ENCODE measurements around the gene RHBDF2.

RHBDF2 gene

GRCh38 chr17:76442341-76443338 lies 58.6 kb downstream of the RHBDF2 start:
- Histone ChIP-seq H2AFZ (ENCODE audit: low read length) (no peak overlapping the region), H3K4ac (ENCODE audit: low read length) (no peak overlapping the region), H3K14ac (ENCODE audit: low read length) (no peak overlapping the region), H2BK15ac (ENCODE audit: low read length) (no peak overlapping the region), H3K4me2 (ENCODE audit: insufficient read depth, low read length, poor library complexity, severe bottlenecking) (no peak overlapping the region), H3K4me1 (ENCODE audit: control insufficient read depth in 2 of 2, insufficient read depth in 1 of 2, low read depth in 1 of 2, low read length in 2 of 2) (peaks cover 19 to 59% of the 10 kb centered on the region in 2 donors), H2BK12ac (ENCODE audit: low read length) (no peak overlapping the region), H3K18ac (ENCODE audit: low read length) (no peak overlapping the region), H2BK5ac (ENCODE audit: low read length) (no peak overlapping the region), H3K9me3 (replicated peaks in 1 of 2; ENCODE audit: control insufficient read depth in 2 of 2, insufficient read depth in 1 of 2, low read depth in 1 of 2, low read length in 2 of 2) (no peaks in the 10 kb centered on the region), H2BK120ac (ENCODE audit: low read depth, low read length) (no peak overlapping the region), H3K9ac (ENCODE audit: low read depth, low read length, poor library complexity) (no peak overlapping the region), H2AK5ac (ENCODE audit: low read depth, low read length) (no peak overlapping the region), H3K27ac (replicated peaks; ENCODE audit: low read length) (no peak overlapping the region), H4K8ac (ENCODE audit: low read depth, low read length) (no peak overlapping the region), H3K36me3 (replicated peaks in 1 of 2; ENCODE audit: control insufficient read depth in 2 of 2, insufficient read depth in 2 of 2, low read length in 2 of 2) (peaks cover 2 to 9% of the 10 kb centered on the region in 2 donors), H3K79me1 (ENCODE audit: low read depth, low read length) (peaks cover 3% of the 10 kb centered on the region), H3K23ac (ENCODE audit: low read depth, low read length, poor library complexity) (no peak overlapping the region), H3K27me3 (ENCODE audit: control insufficient read depth in 3 of 3, insufficient read depth in 3 of 3, low read depth in 1 of 3, low read length in 3 of 3) (no peaks in the 10 kb centered on the region), H3K4me3 (ENCODE audit: low read length in 2 of 2) (no peak overlapping the region), H4K91ac (ENCODE audit: low read depth, low read length, poor library complexity) (no peak overlapping the region)
- no peak for DNase-seq (ENCODE audit: low spot score)
- no CpG with 5 or more reads among the region's 8 CpGs for WGBS, 2 donors (ENCODE audit: extremely low coverage in 2 of 2, insufficient read length in 2 of 2, insufficient replicate concordance in 1 of 2)

- no CpG with 5 or more reads among the region's 13 CpGs for WGBS, 2 donors (ENCODE audit: extremely low coverage in 2 of 2, insufficient read length in 2 of 2, insufficient replicate concordance in 1 of 2)
These were observed 59.4 kb downstream of the RHBDF2 start for GRCh38 chr17:76441686-76442340.

DNA sequence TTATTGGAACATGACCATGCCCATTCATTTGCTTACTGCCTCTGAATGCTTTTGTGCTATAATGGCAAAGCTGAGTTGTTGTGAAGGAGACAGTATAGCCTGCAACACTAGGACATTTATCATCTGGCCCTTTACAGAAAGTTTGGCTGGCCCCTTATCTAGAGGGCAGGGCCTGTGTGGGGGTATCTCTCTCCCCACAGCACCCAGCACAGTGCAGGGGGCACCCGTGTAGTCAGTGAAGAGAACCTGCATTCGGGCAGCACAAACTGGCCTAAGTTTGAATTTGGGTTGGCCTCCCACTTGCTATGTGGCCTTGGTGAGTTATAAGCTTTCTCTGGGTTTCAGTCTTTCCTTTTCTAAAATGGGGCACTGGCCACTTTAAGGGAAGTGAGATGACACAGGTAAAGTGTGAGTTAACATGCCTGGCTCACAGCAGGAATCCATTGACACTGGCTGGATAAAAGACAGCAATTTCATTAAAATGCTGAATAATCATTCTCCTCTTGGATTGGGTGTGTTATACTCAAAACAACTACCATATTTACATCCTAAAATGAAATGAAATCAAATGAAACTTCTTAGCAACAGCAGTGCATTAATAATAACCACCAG lies 60.4 kb downstream of the RHBDF2 start:
- Histone ChIP-seq H3K36me3 (replicated peaks in 1 of 2; ENCODE audit: control insufficient read depth in 2 of 2, insufficient read depth in 2 of 2, low read length in 2 of 2) (peaks cover 2 to 9% of the 10 kb centered on the region in 2 donors), H3K9me3 (replicated peaks in 1 of 2; ENCODE audit: control insufficient read depth in 2 of 2, insufficient read depth in 1 of 2, low read depth in 1 of 2, low read length in 2 of 2) (no peaks in the 10 kb centered on the region), H2BK120ac (ENCODE audit: low read depth, low read length) (no peak overlapping the region), H3K9ac (ENCODE audit: low read depth, low read length, poor library complexity) (no peak overlapping the region), H3K4me2 (ENCODE audit: insufficient read depth, low read length, poor library complexity, severe bottlenecking) (no peak overlapping the region), H3K23ac (ENCODE audit: low read depth, low read length, poor library complexity) (no peak overlapping the region), H3K4me1 (ENCODE audit: control insufficient read depth in 2 of 2, insufficient read depth in 1 of 2, low read depth in 1 of 2, low read length in 2 of 2) (peaks cover 13 to 48% of the 10 kb centered on the region in 2 donors), H3K79me1 (ENCODE audit: low read depth, low read length) (peaks cover 2% of the 10 kb centered on the region), H2AK5ac (ENCODE audit: low read depth, low read length) (no peak overlapping the region), H2BK5ac (ENCODE audit: low read length) (no peak overlapping the region), H4K91ac (ENCODE audit: low read depth, low read length, poor library complexity) (no peak overlapping the region), H2BK15ac (ENCODE audit: low read length) (no peak overlapping the region), H2BK12ac (ENCODE audit: low read length) (no peak overlapping the region), H3K27me3 (ENCODE audit: control insufficient read depth in 3 of 3, insufficient read depth in 3 of 3, low read depth in 1 of 3, low read length in 3 of 3) (no peaks in the 10 kb centered on the region), H3K4me3 (ENCODE audit: low read length in 2 of 2) (no peak overlapping the region), H4K8ac (ENCODE audit: low read depth, low read length) (no peak overlapping the region), H2AFZ (ENCODE audit: low read length) (no peak overlapping the region), H3K18ac (ENCODE audit: low read length) (no peak overlapping the region), H3K14ac (ENCODE audit: low read length) (no peak overlapping the region), H3K4ac (ENCODE audit: low read length) (no peak overlapping the region), H3K27ac (replicated peaks; ENCODE audit: low read length) (no peak overlapping the region)
- no peak for DNase-seq (ENCODE audit: low spot score)
- WGBS, 2 donors (ENCODE audit: extremely low coverage in 2 of 2, insufficient read length in 2 of 2, insufficient replicate concordance in 1 of 2) = no CpG with 5 or more reads among the region's 2 CpGs

More at GRCh38 chr17:76441686-76442340, 59.4 kb downstream of the RHBDF2 start:
- no peak overlapping the region for H3K14ac ChIP-seq (ENCODE audit: low read length)
- no peak overlapping the region for H2AFZ ChIP-seq (ENCODE audit: low read length)
- no peak for DNase-seq (ENCODE audit: low spot score)
- H3K9ac ChIP-seq (ENCODE audit: low read depth, low read length, poor library complexity) = no peak overlapping the region
- H3K4ac ChIP-seq (ENCODE audit: low read length) = no peak overlapping the region
- peaks cover 2% of the 10 kb centered on the region for H3K79me1 ChIP-seq (ENCODE audit: low read depth, low read length)
- no peaks in the 10 kb centered on the region for H3K27me3 ChIP-seq (ENCODE audit: control insufficient read depth in 3 of 3, insufficient read depth in 3 of 3, low read depth in 1 of 3, low read length in 3 of 3)
- no peak overlapping the region for H2BK12ac ChIP-seq (ENCODE audit: low read length)
- peaks cover 2 to 9% of the 10 kb centered on the region in 2 donors for H3K36me3 ChIP-seq (replicated peaks in 1 of 2; ENCODE audit: control insufficient read depth in 2 of 2, insufficient read depth in 2 of 2, low read length in 2 of 2)
- no peak overlapping the region for H3K18ac ChIP-seq (ENCODE audit: low read length)
- no peak overlapping the region for H3K23ac ChIP-seq (ENCODE audit: low read depth, low read length, poor library complexity)
- no peak overlapping the region for H2BK5ac ChIP-seq (ENCODE audit: low read length)
- H3K9me3 ChIP-seq (replicated peaks in 1 of 2; ENCODE audit: control insufficient read depth in 2 of 2, insufficient read depth in 1 of 2, low read depth in 1 of 2, low read length in 2 of 2) = no peaks in the 10 kb centered on the region
- H2AK5ac ChIP-seq (ENCODE audit: low read depth, low read length) = no peak overlapping the region
- H2BK15ac ChIP-seq (ENCODE audit: low read length) = no peak overlapping the region
- H4K8ac ChIP-seq (ENCODE audit: low read depth, low read length) = no peak overlapping the region
- H4K91ac ChIP-seq (ENCODE audit: low read depth, low read length, poor library complexity) = no peak overlapping the region
- H3K4me2 ChIP-seq (ENCODE audit: insufficient read depth, low read length, poor library complexity, severe bottlenecking) = no peak overlapping the region
- no peak overlapping the region for H2BK120ac ChIP-seq (ENCODE audit: low read depth, low read length)
- no peak overlapping the region for H3K4me3 ChIP-seq (ENCODE audit: low read length in 2 of 2)
- peaks cover 18 to 58% of the 10 kb centered on the region in 2 donors for H3K4me1 ChIP-seq (ENCODE audit: control insufficient read depth in 2 of 2, insufficient read depth in 1 of 2, low read depth in 1 of 2, low read length in 2 of 2)
- H3K27ac ChIP-seq (replicated peaks; ENCODE audit: low read length) = no peak overlapping the region
